ENCODE data around the gene EFCAB12. TPM values are rescaled to one million over a fixed set of nuclear protein-coding genes. Genes with fewer than 3 reads are reported as not detected.
"Not testable (repeated sequence)": the region's sequence is repeated elsewhere in the genome, so short reads cannot be mapped to it uniquely, and the experiment has no call there.

The EFCAB12 gene
- total RNA-seq, 2 donors from 2014 or later = 0.33 to 0.73 TPM

- H3K4me3 Mint-ChIP-seq = no peak overlapping the region
- H3K27me3 Mint-ChIP-seq (ENCODE audit: insufficient read depth) = no peaks in the 10 kb centered on the region
- H3K27me3 ChIP-seq (ENCODE audit: control insufficient read depth, insufficient read depth, low read length, poor library complexity, severe bottlenecking) = no peaks in the 10 kb centered on the region
- no peak overlapping the region for H3K9ac ChIP-seq (ENCODE audit: extremely low read depth, low read length, poor library complexity, severe bottlenecking)
- H3K9me3 Mint-ChIP-seq = no peaks in the 10 kb centered on the region
- H3K27ac ChIP-seq (ENCODE audit: low read depth, low read length) = no peak overlapping the region
- no peak for DNase-seq
- no peak for TF ChIP-seq CTCF (conservative IDR thresholded peaks at IDR 0.05)
- H3K4me1 Mint-ChIP-seq = peaks cover 33% of the 10 kb centered on the region
- WGBS, 2 experiments (ENCODE audit: insufficient coverage in 1 of 2, insufficient read length in 1 of 2) = 96% methylated on average over 8 to 10 of the region's 10 CpGs
- peaks cover 42% of the 10 kb centered on the region for H3K36me3 ChIP-seq (ENCODE audit: control insufficient read depth, insufficient read depth, low read length)
- H3K4me3 ChIP-seq (ENCODE audit: low read length) = no peak overlapping the region
- H3K9me3 ChIP-seq (ENCODE audit: control insufficient read depth, low read length) = peaks cover 5% of the 10 kb centered on the region
- peaks cover 4% of the 10 kb centered on the region for H3K4me1 ChIP-seq (ENCODE audit: control insufficient read depth, insufficient read depth, low read length)
- no peak overlapping the region for H3K27ac Mint-ChIP-seq
- peaks cover 41% of the 10 kb centered on the region for H3K36me3 Mint-ChIP-seq (ENCODE audit: low read depth)
Observed at GRCh38 chr3:129386984-129387383, 41.5 kb downstream of the EFCAB12 start.

- H3K27ac ChIP-seq (ENCODE audit: low read depth, low read length); H3K27me3 Mint-ChIP-seq (ENCODE audit: insufficient read depth); H3K4me1 ChIP-seq (ENCODE audit: control insufficient read depth, insufficient read depth, low read length); H3K27ac Mint-ChIP-seq; H3K4me3 Mint-ChIP-seq; H3K9me3 ChIP-seq (ENCODE audit: control insufficient read depth, low read length); H3K27me3 ChIP-seq (ENCODE audit: control insufficient read depth, insufficient read depth, low read length, poor library complexity, severe bottlenecking); H3K9ac ChIP-seq (ENCODE audit: extremely low read depth, low read length, poor library complexity, severe bottlenecking); H3K4me3 ChIP-seq (ENCODE audit: low read length); H3K9me3 Mint-ChIP-seq: not testable (repeated sequence)
- peaks cover 32% of the 10 kb centered on the region for H3K4me1 Mint-ChIP-seq
- H3K36me3 ChIP-seq (ENCODE audit: control insufficient read depth, insufficient read depth, low read length) = peaks cover 31% of the 10 kb centered on the region
- peaks cover 29% of the 10 kb centered on the region for H3K36me3 Mint-ChIP-seq (ENCODE audit: low read depth)
- DNase-seq = peak; percentile 53
- 91 to 96% methylated on average over 4 to 8 of the region's 8 CpGs for WGBS, 2 experiments (ENCODE audit: insufficient coverage in 1 of 2, insufficient read length in 1 of 2)
Observed at GRCh38 chr3:129385507-129385906, 42.9 kb downstream of the EFCAB12 start.

GRCh38 chr3:129384594-129385323 is 43.7 kb downstream of the EFCAB12 start:
- Mint-ChIP-seq H3K36me3 (ENCODE audit: low read depth) (peaks cover 24% of the 10 kb centered on the region), H3K4me3 (no peak overlapping the region), H3K27me3 (ENCODE audit: insufficient read depth) (no peaks in the 10 kb centered on the region), H3K9me3 (no peaks in the 10 kb centered on the region), H3K27ac (peak overlapping the region; percentile 2), H3K4me1 (peaks cover 30% of the 10 kb centered on the region)
- Histone ChIP-seq H3K9ac (ENCODE audit: extremely low read depth, low read length, poor library complexity, severe bottlenecking) (no peak overlapping the region), H3K4me1 (ENCODE audit: control insufficient read depth, insufficient read depth, low read length) (peaks cover 3% of the 10 kb centered on the region), H3K27me3 (ENCODE audit: control insufficient read depth, insufficient read depth, low read length, poor library complexity, severe bottlenecking) (no peaks in the 10 kb centered on the region), H3K27ac (ENCODE audit: low read depth, low read length) (no peak overlapping the region), H3K9me3 (ENCODE audit: control insufficient read depth, low read length) (peaks cover 12% of the 10 kb centered on the region), H3K36me3 (ENCODE audit: control insufficient read depth, insufficient read depth, low read length) (peaks cover 26% of the 10 kb centered on the region), H3K4me3 (ENCODE audit: low read length) (no peak overlapping the region)
- WGBS, 2 experiments (ENCODE audit: insufficient coverage in 1 of 2, insufficient read length in 1 of 2) = 82 to 91% methylated on average over 13 to 18 of the region's 18 CpGs
- DNase-seq = peak; percentile 53
- TF ChIP-seq CTCF (conservative IDR thresholded peaks at IDR 0.05) = no peak

GRCh38 chr3:129384103-129384502 is 44.3 kb downstream of the EFCAB12 start:
- H3K27ac Mint-ChIP-seq; H3K9me3 Mint-ChIP-seq; H3K27me3 ChIP-seq (ENCODE audit: control insufficient read depth, insufficient read depth, low read length, poor library complexity, severe bottlenecking); H3K27me3 Mint-ChIP-seq (ENCODE audit: insufficient read depth); H3K27ac ChIP-seq (ENCODE audit: low read depth, low read length); H3K4me3 ChIP-seq (ENCODE audit: low read length); H3K4me3 Mint-ChIP-seq; H3K9ac ChIP-seq (ENCODE audit: extremely low read depth, low read length, poor library complexity, severe bottlenecking); H3K4me1 ChIP-seq (ENCODE audit: control insufficient read depth, insufficient read depth, low read length): not testable (repeated sequence)
- peaks cover 23% of the 10 kb centered on the region for H3K4me1 Mint-ChIP-seq
- peak; percentile 51 for DNase-seq
- peaks cover 18% of the 10 kb centered on the region for H3K36me3 Mint-ChIP-seq (ENCODE audit: low read depth)
- Histone ChIP-seq H3K9me3 (ENCODE audit: control insufficient read depth, low read length) (peaks cover 18% of the 10 kb centered on the region), H3K36me3 (ENCODE audit: control insufficient read depth, insufficient read depth, low read length) (peaks cover 19% of the 10 kb centered on the region)
- 86 to 100% methylated on average over 2 to 4 of the region's 5 CpGs for WGBS, 2 experiments (ENCODE audit: insufficient coverage in 1 of 2, insufficient read length in 1 of 2)
